Stimulated activated memory B cell treated with anti-CD40 and anti-IgM and Interleukin-4, amounts not matched to agents 10 μg/mL and 1 μg/mL and 100 μg/mL, for 72 hours (primary cell): ENCODE measurements around the gene IQCM.
A peak's percentile ranks its signal among the peaks of the same experiment; 100 is the strongest.

Source experiments
- ATAC-seq: fragments of 150-1000 bp; cut with Tn5 transposase; 2 replicates; pipeline ENCODE4 v1.10.0; 2021
- H3K27ac Mint-ChIP-seq: one replicate; pipeline ENCODE4 v1.8.0; 2022; ENCODE audit warnings: mild to moderate bottlenecking, mixed read lengths
- H3K27me3 Mint-ChIP-seq: one replicate; pipeline ENCODE4 v1.8.0; 2022; ENCODE audit warnings: mixed read lengths
- H3K36me3 Mint-ChIP-seq: one replicate; pipeline ENCODE4 v1.8.0; 2022; ENCODE audit warnings: mixed read lengths
- H3K4me1 Mint-ChIP-seq: one replicate; pipeline ENCODE4 v1.8.0; 2022; ENCODE audit warnings: mixed read lengths
- H3K4me3 Mint-ChIP-seq: one replicate; pipeline ENCODE4 v1.8.0; 2022; ENCODE audit warnings: mild to moderate bottlenecking, moderate library complexity, mixed read lengths
- H3K9me3 Mint-ChIP-seq: one replicate; pipeline ENCODE4 v1.8.0; 2022; ENCODE audit warnings: mixed read lengths

IQCM gene

DNA sequence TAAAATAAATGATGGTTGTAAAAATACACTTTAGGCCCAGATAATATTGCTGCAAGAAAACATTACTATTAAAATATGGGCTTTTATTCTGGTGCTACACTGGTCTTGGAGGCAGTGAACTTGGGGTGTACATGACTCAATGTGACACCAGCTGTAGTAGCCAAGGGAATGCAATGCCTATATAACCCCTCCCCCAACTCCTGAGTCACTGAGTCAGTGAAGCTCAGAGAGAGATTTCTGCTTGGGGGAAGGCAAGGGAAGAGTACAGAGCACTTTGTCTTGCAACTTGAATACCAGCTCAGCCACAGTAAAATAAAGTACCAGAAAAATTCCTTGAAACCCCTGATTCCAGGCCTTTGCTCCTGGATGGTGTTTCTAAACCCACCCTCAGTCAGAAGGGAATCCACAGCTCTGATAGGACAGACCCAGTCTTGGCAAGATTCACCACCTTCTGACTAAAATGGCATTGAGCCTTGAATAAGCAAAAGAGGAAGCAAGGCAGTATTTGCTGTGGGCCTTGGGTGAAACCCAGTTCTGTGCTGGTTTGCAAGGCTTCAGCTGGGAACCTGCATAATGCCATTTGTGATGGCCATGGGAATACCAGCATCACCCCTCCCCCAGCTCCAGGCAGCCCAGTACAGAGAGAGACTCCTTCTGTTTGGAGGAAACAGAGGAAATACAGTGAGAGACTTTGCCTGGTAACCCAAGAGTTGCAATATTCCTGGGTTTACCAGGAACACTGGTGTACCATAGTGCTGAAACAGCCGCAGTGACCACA, 209.9 kb downstream of the IQCM start:
- no peak overlapping the region for H3K4me3 Mint-ChIP-seq
- H3K27ac Mint-ChIP-seq, result no peak overlapping the region
- peaks cover 14% of the 10 kb centered on the region for H3K9me3 Mint-ChIP-seq
- H3K27me3 Mint-ChIP-seq, result no peaks in the 10 kb centered on the region
- no peaks in the 10 kb centered on the region for H3K36me3 Mint-ChIP-seq
- ATAC-seq, result no peak
- H3K4me1 Mint-ChIP-seq, result no peaks in the 10 kb centered on the region

DNA sequence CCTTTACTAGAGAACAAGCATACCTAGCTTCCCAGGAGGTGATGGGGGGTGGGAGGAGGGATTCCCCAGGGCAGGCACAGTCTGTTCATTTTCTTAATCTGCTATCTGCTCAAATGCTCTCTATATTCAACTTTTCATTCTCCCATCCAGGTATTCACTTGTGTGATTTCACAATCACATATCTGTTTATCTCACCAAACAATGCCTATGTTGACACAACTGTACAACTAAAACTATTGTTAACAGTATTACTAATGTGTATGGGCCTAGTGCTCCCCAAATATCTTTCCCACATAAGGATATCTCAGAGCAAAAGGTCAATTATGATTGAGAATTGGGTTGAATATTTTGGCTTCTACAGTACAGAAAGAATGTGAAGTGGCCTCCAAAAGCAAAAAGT, 210.8 kb downstream of the IQCM start:
- Mint-ChIP-seq H3K36me3 (no peaks in the 10 kb centered on the region), H3K27me3 (no peaks in the 10 kb centered on the region), H3K4me1 (no peaks in the 10 kb centered on the region), H3K27ac (no peak overlapping the region), H3K4me3 (no peak overlapping the region), H3K9me3 (peaks cover 14% of the 10 kb centered on the region)
- no peak for ATAC-seq

DNA sequence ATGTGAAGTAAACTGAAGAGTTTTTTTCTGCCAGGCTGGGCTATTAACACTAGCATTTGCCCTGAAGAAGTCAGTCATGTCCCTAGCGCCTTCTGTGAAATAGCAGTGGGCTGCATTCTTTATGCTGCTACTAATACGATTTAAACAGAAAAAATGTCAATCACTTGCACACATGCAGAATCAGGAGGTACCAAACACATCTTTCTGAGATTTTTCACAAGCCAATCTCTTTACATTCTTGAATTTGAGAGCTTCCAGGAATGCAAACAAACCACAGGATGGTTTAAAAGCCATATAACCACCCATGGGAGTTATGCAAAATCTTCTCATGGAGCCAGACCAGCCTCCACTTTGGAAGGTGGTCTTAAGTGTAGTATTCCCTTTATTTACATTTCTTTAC, 220.1 kb downstream of the IQCM start:
- no peak overlapping the region for H3K27ac Mint-ChIP-seq
- no peak overlapping the region for H3K4me3 Mint-ChIP-seq
- H3K9me3 Mint-ChIP-seq, result peaks cover 7% of the 10 kb centered on the region
- no peaks in the 10 kb centered on the region for H3K27me3 Mint-ChIP-seq
- no peaks in the 10 kb centered on the region for H3K36me3 Mint-ChIP-seq
- no peak for ATAC-seq
- no peaks in the 10 kb centered on the region for H3K4me1 Mint-ChIP-seq

DNA sequence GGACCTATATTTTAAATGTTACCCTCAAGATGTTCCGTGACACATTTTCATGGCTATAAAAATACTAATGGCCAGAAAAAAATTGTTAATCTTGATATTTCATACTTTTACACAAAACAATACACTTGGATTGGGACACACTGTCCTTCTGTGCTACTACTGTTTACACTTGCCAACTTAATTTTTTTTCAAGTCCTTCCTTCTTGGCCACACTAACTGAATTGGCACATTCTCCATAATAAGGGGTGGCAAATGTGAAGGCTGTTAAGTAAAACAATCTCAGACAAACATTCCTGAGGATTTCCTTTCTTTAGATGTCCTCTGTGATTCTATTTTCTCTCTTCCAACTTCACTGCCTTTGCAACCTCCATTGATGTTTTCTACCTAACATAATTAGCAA, 225.8 kb downstream of the IQCM start:
- no peaks in the 10 kb centered on the region for H3K27me3 Mint-ChIP-seq
- ATAC-seq, result no peak
- peaks cover 8% of the 10 kb centered on the region for H3K9me3 Mint-ChIP-seq
- H3K4me3 Mint-ChIP-seq, result no peak overlapping the region
- no peak overlapping the region for H3K27ac Mint-ChIP-seq
- H3K36me3 Mint-ChIP-seq, result no peaks in the 10 kb centered on the region
- H3K4me1 Mint-ChIP-seq, result no peaks in the 10 kb centered on the region

DNA sequence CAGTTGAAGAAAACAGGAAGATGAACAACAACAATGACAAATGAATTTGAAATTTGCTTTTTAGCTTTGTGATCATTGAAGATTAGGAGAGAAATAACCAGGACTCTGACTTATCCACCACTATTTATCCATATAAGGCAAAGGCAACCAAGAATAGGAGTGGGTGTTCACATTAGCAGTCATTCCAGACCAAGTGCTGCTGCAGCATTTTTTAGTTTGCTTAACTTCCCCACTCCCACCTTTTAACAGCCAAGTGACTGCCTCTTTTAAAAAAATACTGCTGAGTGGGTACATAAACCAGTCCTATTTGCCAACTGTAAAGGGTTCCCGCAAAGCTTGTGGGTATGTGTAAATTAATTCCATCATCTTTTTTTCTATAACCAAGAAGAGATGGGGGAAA, 230.9 kb downstream of the IQCM start:
- no peaks in the 10 kb centered on the region for H3K9me3 Mint-ChIP-seq
- ATAC-seq, result no peak
- H3K27me3 Mint-ChIP-seq, result no peaks in the 10 kb centered on the region
- no peaks in the 10 kb centered on the region for H3K4me1 Mint-ChIP-seq
- no peak overlapping the region for H3K27ac Mint-ChIP-seq
- no peaks in the 10 kb centered on the region for H3K36me3 Mint-ChIP-seq
- no peak overlapping the region for H3K4me3 Mint-ChIP-seq

DNA sequence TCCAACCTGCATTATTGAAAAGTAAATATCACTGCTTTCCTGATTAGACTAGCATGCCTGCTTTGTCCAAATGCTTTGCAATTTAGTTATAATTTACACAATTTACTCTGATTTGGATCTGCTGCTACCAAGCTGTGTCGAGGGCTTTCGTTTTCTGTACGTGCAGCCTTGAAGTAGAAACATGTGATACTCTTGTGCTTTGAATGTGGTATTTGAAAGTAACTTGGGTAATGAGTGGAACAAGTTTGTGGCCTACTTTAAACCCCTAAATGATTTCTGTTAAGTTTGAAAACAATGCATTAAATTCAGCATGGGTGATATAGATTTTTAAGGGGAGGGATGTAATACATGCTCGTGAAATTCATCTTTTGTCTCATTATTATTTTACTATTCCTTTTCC, 240.7 kb downstream of the IQCM start:
- no peak overlapping the region for H3K4me3 Mint-ChIP-seq
- H3K27ac Mint-ChIP-seq, result no peak overlapping the region
- H3K27me3 Mint-ChIP-seq, result no peaks in the 10 kb centered on the region
- H3K9me3 Mint-ChIP-seq, result peaks cover 3% of the 10 kb centered on the region
- H3K36me3 Mint-ChIP-seq, result no peaks in the 10 kb centered on the region
- H3K4me1 Mint-ChIP-seq, result no peaks in the 10 kb centered on the region
- ATAC-seq, result no peak

DNA sequence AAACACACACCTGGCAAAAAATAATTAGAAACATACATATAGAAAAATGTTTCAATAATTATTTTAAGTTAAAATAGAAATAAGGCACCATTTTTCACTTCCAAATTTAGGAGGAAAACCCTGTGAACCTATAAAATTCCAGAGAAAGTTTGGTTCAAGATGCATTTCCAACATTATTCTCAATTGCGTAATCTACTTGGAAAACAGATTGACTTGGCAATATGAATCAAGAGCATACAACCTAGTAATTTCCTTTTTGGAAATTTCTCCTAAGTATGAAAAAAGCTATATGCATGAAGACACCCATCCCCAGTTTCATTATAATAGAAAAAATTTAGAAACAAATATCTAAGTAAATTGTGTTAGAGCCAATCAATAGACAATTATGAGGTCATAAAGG, 242.9 kb downstream of the IQCM start:
- H3K4me3 Mint-ChIP-seq, result no peak overlapping the region
- ATAC-seq, result no peak
- no peaks in the 10 kb centered on the region for H3K36me3 Mint-ChIP-seq
- H3K27me3 Mint-ChIP-seq, result no peaks in the 10 kb centered on the region
- peaks cover 3% of the 10 kb centered on the region for H3K9me3 Mint-ChIP-seq
- no peak overlapping the region for H3K27ac Mint-ChIP-seq
- no peaks in the 10 kb centered on the region for H3K4me1 Mint-ChIP-seq

DNA sequence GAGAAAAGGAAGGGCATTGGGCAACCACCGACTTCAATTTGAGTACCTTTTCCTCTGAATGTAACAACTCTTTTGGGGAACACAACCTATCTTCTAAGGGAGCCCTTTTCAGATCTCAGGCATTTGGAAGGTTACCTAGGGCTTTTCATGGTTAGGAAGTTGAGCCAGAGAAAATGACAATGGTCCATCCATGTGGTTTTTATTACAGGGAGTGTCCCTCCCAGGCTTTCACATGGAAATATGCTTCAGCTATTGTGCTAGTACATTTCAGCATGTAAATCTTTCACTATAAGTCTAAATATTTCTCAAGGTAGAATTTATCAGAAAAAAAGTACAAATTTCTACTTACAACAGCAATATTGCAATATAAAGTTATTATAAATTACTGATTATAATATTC, 259.8 kb downstream of the IQCM start:
- peaks cover 2% of the 10 kb centered on the region for H3K9me3 Mint-ChIP-seq
- no peak overlapping the region for H3K27ac Mint-ChIP-seq
- no peaks in the 10 kb centered on the region for H3K36me3 Mint-ChIP-seq
- H3K4me3 Mint-ChIP-seq, result no peak overlapping the region
- H3K27me3 Mint-ChIP-seq, result no peaks in the 10 kb centered on the region
- no peaks in the 10 kb centered on the region for H3K4me1 Mint-ChIP-seq
- no peak for ATAC-seq

DNA sequence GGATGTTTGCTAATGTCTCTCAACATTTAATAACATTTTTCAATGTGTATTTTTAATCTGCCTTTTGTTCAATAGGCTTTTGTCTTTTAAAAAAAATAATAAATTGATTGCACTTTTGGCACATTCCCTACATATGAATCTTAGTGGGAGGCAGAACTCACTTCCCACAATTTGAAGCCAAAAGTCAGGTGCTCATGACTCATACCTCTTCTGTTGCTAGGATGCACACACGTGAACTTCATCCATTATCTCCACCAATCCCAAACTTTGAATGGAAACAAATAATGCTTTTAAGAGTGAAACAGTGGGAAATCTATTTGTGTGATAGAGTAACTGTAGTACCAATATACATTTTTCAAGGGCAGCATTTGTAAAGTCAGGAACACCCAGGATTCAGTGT, 260.5 kb downstream of the IQCM start:
- Mint-ChIP-seq H3K4me3 (no peak overlapping the region), H3K27me3 (no peaks in the 10 kb centered on the region)

DNA sequence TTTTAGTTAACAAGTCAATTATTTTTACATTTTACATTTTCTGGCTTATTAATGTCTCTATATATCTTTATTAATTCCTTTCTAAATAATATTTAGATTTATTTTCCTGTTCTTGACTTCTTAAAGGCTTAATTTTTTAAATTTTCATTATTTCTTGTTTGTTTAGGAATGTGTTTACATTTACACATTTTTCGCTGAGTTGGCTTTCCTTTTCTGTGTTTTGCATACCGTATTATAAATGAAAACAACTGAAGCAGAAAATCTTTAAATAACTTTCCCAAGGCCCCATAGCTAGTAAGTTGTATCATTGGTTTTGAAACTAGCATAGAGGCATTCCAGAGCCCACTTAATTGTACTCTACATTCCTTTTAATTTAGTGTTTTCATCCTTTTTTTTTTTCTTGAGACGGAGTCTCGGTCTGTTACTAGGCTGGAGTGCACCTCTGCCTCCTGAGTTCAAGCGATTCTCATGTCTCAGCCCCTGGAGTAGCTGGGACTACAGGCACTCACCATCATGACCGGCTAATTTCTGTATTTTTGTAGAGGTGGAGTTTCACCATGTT, 261.6 kb downstream of the IQCM start:
- H3K9me3 Mint-ChIP-seq, result peaks cover 2% of the 10 kb centered on the region
- no peak overlapping the region for H3K27ac Mint-ChIP-seq
- no peaks in the 10 kb centered on the region for H3K4me1 Mint-ChIP-seq
- no peaks in the 10 kb centered on the region for H3K27me3 Mint-ChIP-seq
- no peak for ATAC-seq
- no peak overlapping the region for H3K4me3 Mint-ChIP-seq
- H3K36me3 Mint-ChIP-seq, result no peaks in the 10 kb centered on the region

More for the DNA sequence above, 260.5 kb downstream of the IQCM start:
- Mint-ChIP-seq H3K4me1 (no peaks in the 10 kb centered on the region), H3K36me3 (no peaks in the 10 kb centered on the region), H3K9me3 (peaks cover 2% of the 10 kb centered on the region), H3K27ac (no peak overlapping the region)
- no peak for ATAC-seq

DNA sequence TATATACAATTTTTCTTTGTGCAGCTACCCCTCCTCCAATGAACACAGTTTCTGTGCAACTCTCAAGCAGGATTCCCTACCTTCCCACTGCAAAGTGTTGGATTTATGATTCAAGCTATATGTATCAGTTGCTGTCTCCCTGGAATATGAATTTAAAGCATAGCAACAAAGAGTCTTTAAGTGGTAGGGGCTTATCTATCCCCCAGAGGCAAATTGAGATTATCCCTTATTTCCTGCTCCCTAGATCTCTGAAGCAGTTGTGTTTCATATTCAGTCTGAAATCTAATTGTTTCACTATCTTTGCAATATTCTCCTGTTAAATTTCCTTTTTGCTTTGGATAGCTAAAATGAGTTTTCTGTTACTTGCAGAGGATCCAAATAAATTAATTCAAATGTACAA, 263.0 kb downstream of the IQCM start:
- Mint-ChIP-seq H3K9me3 (no peaks in the 10 kb centered on the region), H3K27ac (no peak overlapping the region), H3K4me3 (no peak overlapping the region), H3K4me1 (no peaks in the 10 kb centered on the region), H3K36me3 (no peaks in the 10 kb centered on the region), H3K27me3 (no peaks in the 10 kb centered on the region)
- ATAC-seq, result no peak

DNA sequence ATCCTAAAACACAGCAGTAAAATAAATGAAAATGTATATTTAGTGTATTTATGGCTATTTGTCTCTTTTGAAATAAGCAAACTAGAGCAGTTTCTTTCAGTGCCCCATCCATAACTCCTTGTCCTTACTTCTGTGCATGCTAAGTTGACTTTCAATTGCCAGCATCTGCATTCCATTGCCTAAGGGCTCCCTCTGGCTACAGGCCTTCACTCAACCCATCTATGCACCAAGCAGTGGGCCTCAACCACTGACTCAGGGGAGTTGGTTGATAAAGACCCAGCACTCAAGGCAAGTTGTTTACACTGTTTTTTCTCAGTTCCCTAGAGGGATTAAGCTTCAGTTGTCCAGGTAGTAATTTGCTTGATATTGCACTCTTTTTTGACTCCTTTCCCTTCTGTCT, 265.7 kb downstream of the IQCM start:
- Mint-ChIP-seq H3K36me3 (no peaks in the 10 kb centered on the region), H3K9me3 (peaks cover 3% of the 10 kb centered on the region), H3K27me3 (no peaks in the 10 kb centered on the region), H3K4me3 (no peak overlapping the region), H3K4me1 (no peaks in the 10 kb centered on the region), H3K27ac (no peak overlapping the region)
- ATAC-seq, result no peak

DNA sequence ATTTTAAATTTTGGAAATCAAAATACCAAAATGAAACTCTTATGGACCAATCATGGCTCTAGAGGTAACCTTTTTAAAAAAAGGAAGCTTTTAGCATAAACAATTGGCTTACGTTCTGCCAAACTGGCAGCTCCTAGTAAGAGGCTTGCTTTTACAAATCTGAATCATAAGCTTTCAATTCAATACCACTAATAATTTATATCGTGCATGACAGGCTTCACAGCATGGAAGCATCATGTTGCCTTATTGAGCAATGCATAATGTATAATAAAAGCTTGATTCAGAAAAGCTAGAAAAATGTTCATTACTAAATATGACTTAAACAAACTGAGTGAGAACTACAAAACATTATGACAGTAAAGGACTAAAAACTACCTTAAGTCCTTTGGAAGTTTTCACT, 280.9 kb downstream of the IQCM start:
- Mint-ChIP-seq H3K27ac (no peak overlapping the region), H3K4me1 (no peaks in the 10 kb centered on the region), H3K36me3 (no peaks in the 10 kb centered on the region), H3K27me3 (no peaks in the 10 kb centered on the region), H3K9me3 (peaks cover 19% of the 10 kb centered on the region), H3K4me3 (no peak overlapping the region)
- no peak for ATAC-seq

DNA sequence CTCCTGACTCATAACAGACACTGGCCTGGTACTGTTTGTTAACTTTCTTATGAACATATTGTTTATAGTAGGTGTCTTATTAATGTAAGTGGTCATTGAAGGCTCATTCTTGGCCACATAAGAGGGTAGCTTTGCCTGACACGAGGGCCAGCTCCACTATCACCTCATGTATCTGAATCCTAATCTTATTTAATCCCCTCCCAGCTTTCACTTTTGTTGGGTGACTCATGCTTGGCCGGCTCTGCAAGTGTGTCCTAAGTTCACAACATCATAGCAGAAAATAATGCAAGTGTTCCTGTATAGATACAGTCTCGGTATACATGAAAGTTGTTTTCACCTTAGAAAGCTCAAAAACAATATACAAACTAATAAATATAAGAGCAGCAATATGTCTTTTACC, 283.8 kb downstream of the IQCM start:
- no peaks in the 10 kb centered on the region for H3K36me3 Mint-ChIP-seq
- H3K4me3 Mint-ChIP-seq, result no peak overlapping the region
- peaks cover 10% of the 10 kb centered on the region for H3K9me3 Mint-ChIP-seq
- H3K27ac Mint-ChIP-seq, result no peak overlapping the region
- ATAC-seq, result no peak
- no peaks in the 10 kb centered on the region for H3K4me1 Mint-ChIP-seq
- no peaks in the 10 kb centered on the region for H3K27me3 Mint-ChIP-seq

DNA sequence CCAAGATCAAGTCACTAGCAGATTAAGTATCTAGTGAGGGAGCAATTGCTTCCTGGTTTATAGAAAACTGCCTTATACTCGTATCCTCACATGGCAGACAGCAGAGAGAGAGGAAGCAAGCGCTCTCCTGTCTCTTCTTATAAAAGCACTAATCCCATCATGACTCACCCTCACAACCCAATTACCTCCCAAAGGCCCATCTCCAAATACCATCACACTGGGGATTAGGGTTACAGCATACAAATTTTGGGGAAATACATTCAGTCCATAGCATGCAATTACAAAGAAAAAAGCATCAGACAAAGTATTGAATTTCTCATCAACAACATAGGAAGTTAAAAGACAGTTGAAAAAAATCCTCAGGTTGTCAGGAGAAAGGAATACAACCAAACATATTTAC, 292.6 kb downstream of the IQCM start:
- Mint-ChIP-seq H3K27ac (no peak overlapping the region), H3K4me1 (no peaks in the 10 kb centered on the region), H3K36me3 (no peaks in the 10 kb centered on the region), H3K9me3 (no peaks in the 10 kb centered on the region), H3K27me3 (no peaks in the 10 kb centered on the region), H3K4me3 (no peak overlapping the region)
- ATAC-seq, result no peak

DNA sequence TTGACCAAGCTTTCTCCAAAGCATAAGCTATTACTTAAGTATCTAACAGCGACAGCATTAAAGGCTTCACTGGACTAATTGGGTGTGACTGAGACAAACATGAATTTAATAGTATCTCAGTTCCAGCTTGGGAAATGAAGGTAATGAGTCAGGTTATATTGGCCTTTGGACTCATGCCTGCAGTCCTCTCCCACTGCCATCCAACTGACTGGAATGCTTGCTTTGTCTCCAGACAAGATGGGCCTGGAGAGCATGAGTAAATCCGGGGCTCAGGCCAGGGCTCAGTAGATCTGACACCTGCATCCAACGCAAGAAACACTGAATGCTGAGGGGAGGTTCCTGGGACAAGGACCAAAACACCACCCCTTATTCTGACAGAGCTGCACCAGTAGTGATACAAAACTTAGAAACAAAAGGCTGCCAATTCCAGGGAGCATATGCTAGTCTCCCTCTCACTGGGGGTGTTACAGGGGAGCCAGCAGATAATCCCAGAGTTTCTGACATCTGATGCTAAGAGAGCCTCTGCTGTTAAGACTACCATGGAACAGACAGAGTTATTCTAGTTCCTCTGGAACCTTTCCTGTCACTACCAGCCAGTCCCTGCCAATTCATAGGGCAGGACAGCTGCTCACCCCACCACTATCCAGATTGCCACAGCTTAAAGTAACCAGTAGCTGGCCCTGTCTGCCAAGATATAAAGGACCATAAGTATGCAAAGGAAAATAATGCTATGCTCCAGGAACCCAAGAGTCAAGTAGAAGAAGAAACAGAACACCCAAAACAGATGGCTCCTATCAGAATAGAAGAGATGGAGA, 293.8 kb downstream of the IQCM start:
- H3K36me3 Mint-ChIP-seq, result no peaks in the 10 kb centered on the region
- H3K27me3 Mint-ChIP-seq, result no peaks in the 10 kb centered on the region
- no peak overlapping the region for H3K27ac Mint-ChIP-seq
- H3K4me1 Mint-ChIP-seq, result no peaks in the 10 kb centered on the region
- peaks cover 3% of the 10 kb centered on the region for H3K9me3 Mint-ChIP-seq
- no peak overlapping the region for H3K4me3 Mint-ChIP-seq
- peak; percentile 24 for ATAC-seq
